ENCODE data around the gene HTT.

HTT gene

DNA sequence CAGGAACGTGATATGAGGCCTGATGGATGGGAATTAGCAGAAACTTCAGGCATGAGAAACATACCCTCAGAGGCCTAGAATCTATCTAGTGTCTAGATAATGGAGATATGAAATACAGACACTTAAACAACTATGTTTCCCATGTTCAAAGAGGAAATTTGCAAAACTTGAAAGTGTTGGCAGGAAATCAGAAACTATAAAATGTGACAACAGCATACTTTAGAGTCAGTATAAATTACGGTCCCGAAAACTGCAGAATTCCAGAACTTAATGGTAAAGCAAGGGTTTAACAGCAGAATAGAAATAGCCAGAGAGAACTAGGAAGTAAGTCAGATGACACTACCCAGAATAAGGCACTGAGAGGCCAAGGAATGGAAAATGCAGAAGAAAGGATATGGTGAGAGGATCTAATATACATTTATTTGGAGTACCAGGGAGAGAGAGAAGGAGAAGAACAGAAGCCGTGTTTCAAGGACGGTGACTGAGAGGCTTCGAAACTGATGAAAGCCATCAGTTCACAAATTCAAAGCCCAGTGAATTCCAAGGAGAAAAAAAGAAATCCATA is 7.6 kb upstream of the HTT start:
- TF ChIP-seq, protein P1, sequence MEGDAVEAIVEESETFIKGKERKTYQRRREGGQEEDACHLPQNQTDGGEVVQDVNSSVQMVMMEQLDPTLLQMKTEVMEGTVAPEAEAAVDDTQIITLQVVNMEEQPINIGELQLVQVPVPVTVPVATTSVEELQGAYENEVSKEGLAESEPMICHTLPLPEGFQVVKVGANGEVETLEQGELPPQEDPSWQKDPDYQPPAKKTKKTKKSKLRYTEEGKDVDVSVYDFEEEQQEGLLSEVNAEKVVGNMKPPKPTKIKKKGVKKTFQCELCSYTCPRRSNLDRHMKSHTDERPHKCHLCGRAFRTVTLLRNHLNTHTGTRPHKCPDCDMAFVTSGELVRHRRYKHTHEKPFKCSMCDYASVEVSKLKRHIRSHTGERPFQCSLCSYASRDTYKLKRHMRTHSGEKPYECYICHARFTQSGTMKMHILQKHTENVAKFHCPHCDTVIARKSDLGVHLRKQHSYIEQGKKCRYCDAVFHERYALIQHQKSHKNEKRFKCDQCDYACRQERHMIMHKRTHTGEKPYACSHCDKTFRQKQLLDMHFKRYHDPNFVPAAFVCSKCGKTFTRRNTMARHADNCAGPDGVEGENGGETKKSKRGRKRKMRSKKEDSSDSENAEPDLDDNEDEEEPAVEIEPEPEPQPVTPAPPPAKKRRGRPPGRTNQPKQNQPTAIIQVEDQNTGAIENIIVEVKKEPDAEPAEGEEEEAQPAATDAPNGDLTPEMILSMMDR (IDR thresholded peaks at IDR 0.05; ENCODE audit: insufficient read depth, low read length, poor library complexity, severe bottlenecking), result no peak
- H3K36me3 ChIP-seq (ENCODE audit: control insufficient read depth, insufficient read depth, low read length), result no peaks in the 10 kb centered on the region; the same call in 1 of the 2 replicates
- no peaks in the 10 kb centered on the region for H3K27me3 ChIP-seq (replicated peaks; ENCODE audit: control insufficient read depth, insufficient read depth, low read length)
- DNase-seq (ENCODE audit: extremely low read depth, insufficient read length), result no peak
- no peak overlapping the region for H3K4me3 ChIP-seq (replicated peaks; ENCODE audit: low read depth, low read length)

DNA sequence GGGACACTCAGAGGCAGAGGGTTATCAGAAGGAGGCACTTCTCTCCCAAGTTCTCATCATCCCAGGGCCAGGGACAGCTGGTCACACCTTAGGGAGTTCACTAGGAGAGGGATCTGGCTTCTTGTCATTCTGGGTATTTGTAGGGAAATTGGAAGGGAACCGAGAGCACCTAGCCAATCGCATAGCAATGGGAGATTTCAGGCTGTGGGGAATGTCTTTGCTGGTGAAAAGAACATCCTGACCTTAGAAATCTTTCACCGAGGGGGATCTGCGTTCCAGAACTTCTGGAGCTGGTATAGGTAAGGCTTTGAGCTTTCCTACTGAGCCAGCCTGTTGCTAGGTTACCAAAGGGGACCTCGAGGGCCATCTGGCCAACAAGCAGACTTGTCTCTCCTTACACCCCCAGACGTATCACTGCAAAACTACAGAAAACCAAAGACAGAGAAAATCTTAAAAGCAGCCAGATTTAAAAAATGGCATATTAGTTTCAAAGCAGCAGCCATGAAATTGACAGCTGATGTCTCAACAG is 6.9 kb upstream of the HTT start:
- no peak for DNase-seq (ENCODE audit: extremely low read depth, insufficient read length)
- no peak overlapping the region for H3K4me3 ChIP-seq (replicated peaks; ENCODE audit: low read depth, low read length)
- no peaks in the 10 kb centered on the region; the same call in 1 of the 2 replicates for H3K36me3 ChIP-seq (ENCODE audit: control insufficient read depth, insufficient read depth, low read length)
- no peaks in the 10 kb centered on the region for H3K27me3 ChIP-seq (replicated peaks; ENCODE audit: control insufficient read depth, insufficient read depth, low read length)
- TF ChIP-seq, protein P1 (IDR thresholded peaks at IDR 0.05; ENCODE audit: insufficient read depth, low read length, poor library complexity, severe bottlenecking), result no peak

DNA sequence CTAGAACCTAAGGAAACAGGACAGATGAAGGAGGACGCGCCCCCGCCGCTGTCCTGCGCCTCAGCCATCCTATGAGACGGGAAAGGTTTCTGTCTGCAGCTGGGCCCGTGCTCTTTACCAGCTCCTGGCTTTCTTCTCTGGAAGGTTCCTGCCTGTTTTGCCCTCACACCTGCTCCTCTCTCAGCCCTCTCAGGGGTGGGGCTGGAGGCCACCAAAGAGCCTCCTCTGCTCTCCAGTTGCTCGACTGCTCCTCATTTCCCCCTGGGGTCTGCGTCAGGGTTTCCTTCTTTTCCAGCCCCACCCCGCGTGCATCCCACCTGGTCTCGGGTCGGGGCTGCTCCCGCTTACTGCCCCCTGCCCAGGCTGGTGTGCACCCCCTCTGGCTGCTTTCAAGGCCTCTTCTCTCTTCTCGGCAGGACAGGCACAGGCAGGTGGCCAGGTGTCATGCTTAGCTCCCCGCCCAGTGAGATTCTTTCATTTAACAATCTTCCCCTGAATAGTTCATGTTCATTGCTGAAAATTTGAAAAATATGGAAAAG is 4.8 kb upstream of the HTT start:
- no peak for DNase-seq (ENCODE audit: extremely low read depth, insufficient read length)
- H3K27me3 ChIP-seq (replicated peaks; ENCODE audit: control insufficient read depth, insufficient read depth, low read length), result no peaks in the 10 kb centered on the region
- H3K36me3 ChIP-seq (ENCODE audit: control insufficient read depth, insufficient read depth, low read length), result no peaks in the 10 kb centered on the region; the same call in 1 of the 2 replicates
- TF ChIP-seq, protein P1 (IDR thresholded peaks at IDR 0.05; ENCODE audit: insufficient read depth, low read length, poor library complexity, severe bottlenecking), result no peak
- no peak overlapping the region for H3K4me3 ChIP-seq (replicated peaks; ENCODE audit: low read depth, low read length)

DNA sequence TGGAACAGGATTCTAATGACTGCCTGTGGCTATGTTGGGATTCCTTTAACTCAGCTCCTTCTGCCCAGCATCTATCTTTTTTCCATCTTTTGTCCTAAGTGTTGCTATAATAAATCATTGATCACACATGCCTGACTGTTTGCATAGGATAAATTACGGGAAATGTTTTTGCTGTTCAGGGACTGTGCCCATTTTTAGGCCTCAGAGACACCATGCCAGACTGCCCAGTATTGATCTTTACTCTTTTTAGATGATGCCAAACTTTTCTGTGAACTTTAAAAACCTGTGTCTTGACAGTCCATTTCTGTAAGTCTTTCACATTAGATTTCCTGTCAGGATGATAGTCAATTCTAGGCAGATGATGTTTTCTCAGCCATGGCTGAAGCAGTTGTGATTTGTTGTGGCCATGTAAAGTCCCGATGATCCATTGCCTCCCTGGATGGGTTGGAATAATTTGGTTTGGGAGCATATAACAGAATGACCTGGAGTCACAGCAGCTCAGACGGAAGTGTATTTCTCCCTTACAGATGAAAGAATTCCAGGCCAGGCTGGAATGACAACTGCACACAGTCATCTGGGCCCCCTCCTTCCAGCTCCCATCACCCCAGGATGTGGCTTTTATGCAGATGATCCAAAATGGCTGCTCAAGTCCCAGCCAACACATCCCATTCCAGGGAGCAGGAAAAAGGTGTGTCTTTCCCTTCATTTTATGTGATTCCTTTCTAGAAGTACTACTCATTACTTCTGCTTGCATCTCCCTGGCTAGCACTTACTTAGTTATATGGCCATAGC is 3.6 kb upstream of the HTT start:
- Histone ChIP-seq H3K27me3 (replicated peaks; ENCODE audit: control insufficient read depth, insufficient read depth, low read length) (no peaks in the 10 kb centered on the region), H3K4me3 (replicated peaks; ENCODE audit: low read depth, low read length) (no peak overlapping the region), H3K36me3 (ENCODE audit: control insufficient read depth, insufficient read depth, low read length) (no peaks in the 10 kb centered on the region; the same call in 1 of the 2 replicates)
- TF ChIP-seq, protein P1 (IDR thresholded peaks at IDR 0.05; ENCODE audit: insufficient read depth, low read length, poor library complexity, severe bottlenecking), result no peak
- no peak for DNase-seq (ENCODE audit: extremely low read depth, insufficient read length)

DNA sequence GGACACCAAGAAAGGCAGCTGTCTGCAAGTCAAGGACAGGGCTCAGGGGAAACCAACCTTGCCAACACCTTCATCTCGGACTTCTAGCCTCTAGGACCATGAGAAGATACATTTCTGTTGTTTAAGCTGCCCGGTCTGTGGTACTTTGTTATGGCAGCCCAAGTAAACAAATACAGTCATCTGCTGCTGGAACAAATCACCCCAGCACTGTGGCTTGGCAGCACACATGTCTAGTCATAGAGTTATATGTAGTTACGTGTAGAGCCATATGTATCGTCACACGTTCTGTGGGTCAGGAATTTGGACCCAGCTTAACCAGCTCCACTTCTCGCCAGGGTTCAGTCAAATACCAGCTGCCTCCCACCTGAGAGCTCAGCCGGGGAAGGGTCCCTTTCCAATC is 2.7 kb upstream of the HTT start:
- no peak overlapping the region for H3K4me3 ChIP-seq (replicated peaks; ENCODE audit: low read depth, low read length)
- no peaks in the 10 kb centered on the region for H3K27me3 ChIP-seq (replicated peaks; ENCODE audit: control insufficient read depth, insufficient read depth, low read length)
- TF ChIP-seq, protein P1 (IDR thresholded peaks at IDR 0.05; ENCODE audit: insufficient read depth, low read length, poor library complexity, severe bottlenecking), result no peak
- no peak for DNase-seq (ENCODE audit: extremely low read depth, insufficient read length)
- no peaks in the 10 kb centered on the region; the same call in 1 of the 2 replicates for H3K36me3 ChIP-seq (ENCODE audit: control insufficient read depth, insufficient read depth, low read length)
